HL-60 (cell line): ENCODE data around the gene KRTAP3-1.

ENCODE experiments used
- DNase-seq, 2 experiments: peaks; one replicate each; pipeline ENCODE4 v3.0.0-alpha.2; 2010 to 2020; ENCODE audit warnings: low read depth in 1 of 2, low spot score in 1 of 2
- H3K27ac ChIP-seq: fragments of 250-450 bp; sonication (Bioruptor Pico); replicated peaks from 2 replicates; pipeline ENCODE4 v1.5.1; 2020; ENCODE audit warnings: mild to moderate bottlenecking, moderate library complexity
- H3K27me3 ChIP-seq: fragments of 250-450 bp; sonication (Bioruptor Pico); 2 replicates; pipeline ENCODE4 v1.5.1; 2021; ENCODE audit warnings: mild to moderate bottlenecking, moderate library complexity; ENCODE audit not compliant: insufficient read depth, poor library complexity, severe bottlenecking
- H3K4me3 ChIP-seq: replicated peaks from 2 replicates; pipeline ENCODE4 v1.5.1; 2011; ENCODE audit warnings: mild to moderate bottlenecking, control low read depth, low read length; ENCODE audit not compliant: insufficient read depth
- CTCF ChIP-seq: IDR thresholded peaks from one replicate; pipeline ENCODE4 v1.5.1; 2011; ENCODE audit warnings: low read length, control low read depth, inconsistent platforms; ENCODE audit not compliant: insufficient read depth
- GABPA ChIP-seq: IDR thresholded peaks from 2 replicates; pipeline ENCODE4 v1.6.1; 2012; ENCODE audit warnings: low read depth
- POLR2AphosphoS5 ChIP-seq: IDR thresholded peaks from 2 replicates; pipeline ENCODE4 v1.6.1; 2012; ENCODE audit warnings: low read depth
- REST ChIP-seq: IDR thresholded peaks from 2 replicates; pipeline ENCODE4 v1.6.1; 2012; ENCODE audit warnings: low read depth; ENCODE audit not compliant: insufficient replicate concordance
- SPI1 ChIP-seq: IDR thresholded peaks from 2 replicates; pipeline ENCODE4 v1.6.1; 2012; ENCODE audit warnings: low read depth, mild to moderate bottlenecking, borderline replicate concordance

KRTAP3-1 gene

GRCh38 chr17:41009936-41010335 lies 1.0 kb upstream of the KRTAP3-1 start:
- no peak for TF ChIP-seq CTCF
- TF ChIP-seq REST, result no peak
- no peak for TF ChIP-seq GABPA
- no peak for TF ChIP-seq SPI1
- TF ChIP-seq POLR2AphosphoS5, result no peak
- H3K27ac ChIP-seq, result no peak overlapping the region
- peaks cover 2% of the 10 kb centered on the region for H3K27me3 ChIP-seq
- no peak overlapping the region for H3K4me3 ChIP-seq
- no peak for DNase-seq

GRCh38 chr17:41009301-41009760 lies 403 bp upstream of the KRTAP3-1 start:
- Histone ChIP-seq H3K27me3 (peaks cover 2% of the 10 kb centered on the region), H3K4me3 (no peak overlapping the region), H3K27ac (no peak overlapping the region)
- TF ChIP-seq REST (no peak), GABPA (no peak), SPI1 (no peak), CTCF (no peak), POLR2AphosphoS5 (no peak)
- DNase-seq, result no peak

GRCh38 chr17:41004397-41004796 lies 4.5 kb downstream of the KRTAP3-1 start:
- no peak for DNase-seq
- Histone ChIP-seq H3K27ac (no peak overlapping the region), H3K4me3 (no peak overlapping the region), H3K27me3 (peaks cover 4% of the 10 kb centered on the region)
- TF ChIP-seq POLR2AphosphoS5, result no peak
- TF ChIP-seq GABPA, result no peak
- no peak for TF ChIP-seq REST
- no peak for TF ChIP-seq SPI1
